Caco-2 (cell line): ENCODE results near the gene SRRT. TPM values are rescaled to one million over a fixed set of nuclear protein-coding genes. Genes with fewer than 3 reads are reported as not detected.
"Not testable (repeated sequence)": the region's sequence is repeated elsewhere in the genome, so short reads cannot be mapped to it uniquely, and the experiment has no call there.

Source experiments
- BruUV-seq: library from RNA; stranded (reverse); fragments of 400-500 nt; replicated peaks from 2 replicates; lab custom pipeline; 2021; lab: Mats Ljungman, UMichigan
- CTCF ChIA-PET: fragments of 300-600 bp; sonication (Branson Sonifier 250); formaldehyde crosslinking; loops from one replicate; lab custom pipeline; 2022; ENCODE audit warnings: antibody characterized with exemption; lab: Charles Lee
- POLR2A ChIA-PET: fragments of 300-600 bp; sonication (Branson Sonifier 250); formaldehyde crosslinking; loops from one replicate; lab custom pipeline; 2022; ENCODE audit warnings: antibody characterized with exemption; lab: Charles Lee
- DNase-seq, 2 experiments: peaks; one replicate each; pipeline versions ENCODE4 v3.0.0 to v3.0.0-alpha.2; 2020 to 2022
- H3K27me3 ChIP-seq: replicated peaks from 2 replicates; pipeline ENCODE4 v1.6.0; 2011; ENCODE audit warnings: low read length; ENCODE audit not compliant: control insufficient read depth, insufficient read depth
- H3K36me3 ChIP-seq: 2 replicates; pipeline ENCODE4 v1.5.1; 2011; ENCODE audit warnings: low read length; ENCODE audit not compliant: control insufficient read depth, insufficient read depth
- H3K4me1 ChIP-seq: fragments of 250-450 bp; sonication (Bioruptor Pico); 2 replicates; pipeline ENCODE4 v1.5.1; 2020; ENCODE audit warnings: mild to moderate bottlenecking
- H3K4me3 ChIP-seq: 2 replicates; pipeline ENCODE4 v1.5.1; 2011; ENCODE audit warnings: low read depth, mild to moderate bottlenecking, control low read depth, low read length
- H3K9me3 ChIP-seq: fragments of 250-450 bp; sonication (Bioruptor Pico); 2 replicates; pipeline ENCODE4 v1.5.1; 2020; ENCODE audit warnings: mild to moderate bottlenecking, moderate library complexity
- H3K27ac Mint-ChIP-seq: one replicate; pipeline ENCODE4 v1.8.0; 2022; ENCODE audit warnings: mixed read lengths; ENCODE audit not compliant: unreplicated experiment
- H3K27me3 Mint-ChIP-seq: one replicate; pipeline ENCODE4 v1.8.0; 2022; ENCODE audit warnings: mixed read lengths; ENCODE audit not compliant: insufficient read depth, unreplicated experiment
- H3K36me3 Mint-ChIP-seq: one replicate; pipeline ENCODE4 v1.8.0; 2022; ENCODE audit warnings: mild to moderate bottlenecking, mixed read lengths; ENCODE audit not compliant: insufficient read depth, unreplicated experiment
- H3K4me1 Mint-ChIP-seq: one replicate; pipeline ENCODE4 v1.8.0; 2022; ENCODE audit warnings: low read depth, mixed read lengths; ENCODE audit not compliant: unreplicated experiment
- H3K4me3 Mint-ChIP-seq: one replicate; pipeline ENCODE4 v1.8.0; 2022; ENCODE audit warnings: mild to moderate bottlenecking, moderate library complexity, mixed read lengths; ENCODE audit not compliant: unreplicated experiment
- H3K9me3 Mint-ChIP-seq: one replicate; pipeline ENCODE4 v1.8.0; 2022; ENCODE audit warnings: mixed read lengths; ENCODE audit not compliant: unreplicated experiment
- CTCF ChIP-seq, 2 experiments: fragments of 200-600 bp in 1 of 2; IDR thresholded peaks; 1 replicate in 1 of 2; 2 replicates in 1 of 2; pipeline versions ENCODE4 v1.5.1 to v1.8.0; 2011 to 2022; ENCODE audit warnings: antibody characterized with exemption in 1 of 2, control low read depth in 1 of 2, inconsistent platforms in 1 of 2, low read depth in 1 of 2, low read length in 1 of 2, mild to moderate bottlenecking in 1 of 2, moderate library complexity in 1 of 2; ENCODE audit not compliant: insufficient read depth in 1 of 2, severe bottlenecking in 1 of 2, unreplicated experiment in 1 of 2
- intact Hi-C: fragments of 100-400 bp; cut with micrococcal nuclease; formaldehyde crosslinking; loops from one replicate; pipeline ENCODE4 v1.10.0; 2022; ENCODE audit not compliant: unreplicated experiment
- total RNA-seq: library from RNA; stranded (reverse); gene quantifications from 2 replicates; pipeline ENCODE4 v1.2.3, GENCODE V29; 2022

Gene SRRT
- total RNA-seq, 1 experiment from 2014 or later = 211 TPM

- H3K27me3 ChIP-seq, H3K9me3 ChIP-seq, H3K4me3 ChIP-seq, H3K9me3 Mint-ChIP-seq, H3K4me3 Mint-ChIP-seq, BruUV-seq, H3K36me3 Mint-ChIP-seq, H3K27ac Mint-ChIP-seq, CTCF ChIA-PET, H3K4me1 ChIP-seq, DNase-seq, H3K27me3 Mint-ChIP-seq, H3K36me3 ChIP-seq, POLR2A ChIA-PET, intact Hi-C loops: not testable (repeated sequence)
- H3K4me1 Mint-ChIP-seq = peaks cover 30% of the 10 kb centered on the region
Measured at GRCh38 chr7:100919779-100920437, 45.0 kb downstream of the SRRT start.

- Histone ChIP-seq H3K9me3 (0 out of 2 replicates have a peak, but pooled peaks cover 3% of the 10 kb centered on the region), H3K4me1 (peaks cover 9% of the 10 kb centered on the region), H3K27me3 (no peaks in the 10 kb centered on the region), H3K36me3 (no peaks in the 10 kb centered on the region), H3K4me3 (no peak overlapping the region)
- H3K27ac Mint-ChIP-seq = no peak overlapping the region
- POLR2A ChIA-PET = interaction anchor here (0.6 kb wide), 1 partner anchor 17 kb away, joined by 3 read pairs; no protein-coding TSS in a partner anchor
- H3K4me3 Mint-ChIP-seq = no peak overlapping the region
- H3K4me1 Mint-ChIP-seq = peaks cover 25% of the 10 kb centered on the region
- no TSS peak for BruUV-seq
- no peaks in the 10 kb centered on the region for H3K36me3 Mint-ChIP-seq
- no peak for TF ChIP-seq CTCF (IDR thresholded peaks at IDR 0.05; ENCODE audit: insufficient read depth in 1 of 2, low read depth in 1 of 2, low read length in 1 of 2, severe bottlenecking in 1 of 2, unreplicated experiment in 1 of 2)
- DNase-seq = no peak
- intact Hi-C loops = no loop called here
- CTCF ChIA-PET = no interaction called here
- no peaks in the 10 kb centered on the region for H3K9me3 Mint-ChIP-seq
- H3K27me3 Mint-ChIP-seq = no peaks in the 10 kb centered on the region
Measured at GRCh38 chr7:100921039-100921438, 46.1 kb downstream of the SRRT start.

GRCh38 chr7:100923616-100924015 lies 48.7 kb downstream of the SRRT start:
- H3K36me3 ChIP-seq, CTCF ChIA-PET, H3K27me3 ChIP-seq, DNase-seq, POLR2A ChIA-PET, H3K36me3 Mint-ChIP-seq, H3K9me3 Mint-ChIP-seq, H3K4me3 ChIP-seq, BruUV-seq, H3K4me3 Mint-ChIP-seq, intact Hi-C loops, H3K9me3 ChIP-seq, H3K27me3 Mint-ChIP-seq, H3K4me1 ChIP-seq: not testable (repeated sequence)
- peaks cover 25% of the 10 kb centered on the region for H3K4me1 Mint-ChIP-seq
- H3K27ac Mint-ChIP-seq = peak overlapping the region; percentile 2

GRCh38 chr7:100929808-100930174 lies 54.9 kb downstream of the SRRT start:
- Mint-ChIP-seq H3K27me3 (no peaks in the 10 kb centered on the region), H3K27ac (peak overlapping the region; percentile 58), H3K4me3 (peak overlapping the region; percentile 27), H3K36me3 (peaks cover 27% of the 10 kb centered on the region), H3K9me3 (peaks cover 10% of the 10 kb centered on the region), H3K4me1 (peaks cover 19% of the 10 kb centered on the region)
- CTCF ChIA-PET = interaction anchor here (0.6 kb wide), 1 partner anchor 29 kb away, joined by 3 read pairs; no protein-coding TSS in a partner anchor
- intact Hi-C loops = no loop called here
- Histone ChIP-seq H3K36me3 (no peaks in the 10 kb centered on the region), H3K9me3 (peaks cover 23% of the 10 kb centered on the region), H3K27me3 (no peaks in the 10 kb centered on the region), H3K4me3 (no peak overlapping the region), H3K4me1 (peaks cover 47% of the 10 kb centered on the region)
- peak in 1 of 2 experiments; percentile 57 for DNase-seq
- POLR2A ChIA-PET = no interaction called here
- TSS peak; percentile 98 for BruUV-seq
- TF ChIP-seq CTCF (IDR thresholded peaks at IDR 0.05; ENCODE audit: insufficient read depth in 1 of 2, low read depth in 1 of 2, low read length in 1 of 2, severe bottlenecking in 1 of 2, unreplicated experiment in 1 of 2) = no peak
